HCT116 (cell line): ENCODE results near the gene SUSD6. TPM values are rescaled to one million over a fixed set of nuclear protein-coding genes. Genes with fewer than 3 reads are reported as not detected.

Experiments used
- ATAC-seq: fragments of 200-7000 bp; cut with Tn5 transposase; 2 replicates; pipeline ENCODE4 v1.9.1; 2020; ENCODE audit warnings: mild to moderate bottlenecking, moderate library complexity
- BruUV-seq: library from RNA; stranded (reverse); fragments of 400-500 nt; replicated peaks from 2 replicates; lab custom pipeline; 2021; lab: Mats Ljungman, UMichigan
- CTCF ChIA-PET: fragments of 300-600 bp; sonication (Branson Sonifier 250); formaldehyde crosslinking; loops from one replicate; lab custom pipeline; 2021; ENCODE audit warnings: antibody characterized with exemption; lab: Charles Lee
- POLR2A ChIA-PET: fragments of 300-600, 350-600 bp; sonication (Branson Sonifier 250); formaldehyde crosslinking; loops from one replicate; lab custom pipeline; 2021; ENCODE audit warnings: antibody characterized with exemption; lab: Charles Lee
- RAD21 ChIA-PET, 2 experiments: fragments of 300-600 bp; sonication (Branson Sonifier 250); formaldehyde crosslinking; loops; one replicate each; lab custom pipeline; 2023; ENCODE audit warnings: low total read pairs in 2 of 2; ENCODE audit not compliant: uncharacterized antibody in 2 of 2, unreplicated experiment in 2 of 2, low non-redundant PET in 1 of 2; lab: Charles Lee
- DNase-seq: peaks from one replicate; pipeline ENCODE4 v3.0.0-alpha.2; 2010; ENCODE audit warnings: low read depth, low spot score
- H2AFZ ChIP-seq: fragments of 200-600 bp; shearing (Covaris generic), sonication (generic); 2 replicates; pipeline ENCODE4 v1.6.1; 2017; ENCODE audit warnings: low read depth, mixed run types, mixed read lengths, antibody characterized with exemption, low read length; ENCODE audit not compliant: poor library complexity, severe bottlenecking
- H3K27ac ChIP-seq: 2 replicates; pipeline ENCODE4 v1.5.1; 2012; ENCODE audit warnings: low read depth, low read length
- H3K27me3 ChIP-seq: fragments of 200-600 bp; sonication (generic); 2 replicates; pipeline ENCODE4 v1.6.1; 2016; ENCODE audit warnings: mixed run types, low read length, mixed read lengths; ENCODE audit not compliant: insufficient read depth
- H3K36me3 ChIP-seq, 2 experiments: fragments of 200-500 bp in 1 of 2; fragments of 200-600 bp in 1 of 2; sonication (Bioruptor generic) in 1 of 2; sonication (generic) in 1 of 2; 2 replicates each; pipeline versions ENCODE4 v1.5.1 to v1.6.1; 2014 to 2016; ENCODE audit warnings: low read length in 2 of 2, inconsistent platforms in 1 of 2, mixed read lengths in 1 of 2, mixed run types in 1 of 2; ENCODE audit not compliant: insufficient read depth in 2 of 2, control insufficient read depth in 1 of 2
- H3K4me1 ChIP-seq, 2 experiments: fragments of 200-600 bp in 1 of 2; sonication (generic) in 1 of 2; 2 replicates each; pipeline versions ENCODE4 v1.5.1 to v1.6.1; 2012 to 2017; ENCODE audit warnings: low read length in 2 of 2, inconsistent platforms in 1 of 2, mild to moderate bottlenecking in 1 of 2, mixed read lengths in 1 of 2, mixed run types in 1 of 2, moderate library complexity in 1 of 2; ENCODE audit not compliant: insufficient read depth in 2 of 2, control insufficient read depth in 1 of 2
- H3K4me2 ChIP-seq: fragments of 200-600 bp; sonication (generic); 2 replicates; pipeline ENCODE4 v1.6.1; 2017; ENCODE audit warnings: mixed run types, low read length, mixed read lengths
- H3K4me3 ChIP-seq, 2 experiments: fragments of 200-600 bp in 1 of 2; sonication (generic) in 1 of 2; replicated peaks in 1 of 2; 2 replicates each; pipeline ENCODE4 v1.5.1; 2011 to 2016; ENCODE audit warnings: low read length in 2 of 2, control low read depth in 1 of 2, low read depth in 1 of 2, mild to moderate bottlenecking in 1 of 2, mixed read lengths in 1 of 2, mixed run types in 1 of 2
- H3K79me2 ChIP-seq: fragments of 200-600 bp; sonication (generic); 2 replicates; pipeline ENCODE4 v1.6.1; 2017; ENCODE audit warnings: mild to moderate bottlenecking, mixed run types, low read length, moderate library complexity, mixed read lengths; ENCODE audit not compliant: insufficient read depth
- H3K9ac ChIP-seq: fragments of 200-600 bp; sonication (generic); 2 replicates; pipeline ENCODE4 v1.6.1; 2016; ENCODE audit warnings: low read length, mixed read lengths
- H3K9me2 ChIP-seq: fragments of 200-600 bp; sonication (generic), shearing (Covaris generic); 2 replicates; pipeline ENCODE4 v1.6.1; 2017; ENCODE audit warnings: mixed run types, mild to moderate bottlenecking, moderate library complexity; ENCODE audit not compliant: insufficient read depth
- H3K9me3 ChIP-seq, 2 experiments: fragments of 200-500 bp in 1 of 2; fragments of 200-600 bp in 1 of 2; sonication (Bioruptor generic) in 1 of 2; sonication (generic) in 1 of 2; 2 replicates each; pipeline ENCODE4 v1.6.1; 2014 to 2017; ENCODE audit warnings: low read length in 2 of 2, mixed read lengths in 2 of 2, inconsistent platforms in 1 of 2, low read depth in 1 of 2, mild to moderate bottlenecking in 1 of 2, mixed run types in 1 of 2, moderate library complexity in 1 of 2; ENCODE audit not compliant: control insufficient read depth in 1 of 2, insufficient read depth in 1 of 2
- H4K20me1 ChIP-seq: fragments of 200-600 bp; sonication (generic), shearing (Covaris generic); 2 replicates; pipeline ENCODE4 v1.6.1; 2017; ENCODE audit warnings: mixed run types, mild to moderate bottlenecking, moderate library complexity; ENCODE audit not compliant: insufficient read depth
- CEBPB ChIP-seq: IDR thresholded peaks from 2 replicates; pipeline ENCODE4 v1.6.1; 2012; ENCODE audit warnings: low read depth
- ELF1 ChIP-seq: IDR thresholded peaks from 2 replicates; pipeline ENCODE4 v1.6.1; 2012; ENCODE audit warnings: low read depth, borderline replicate concordance
- EZH2phosphoT487 ChIP-seq: fragments of 200-600 bp; IDR thresholded peaks from 2 replicates; pipeline ENCODE4 v1.6.1; 2018; ENCODE audit warnings: antibody characterized with exemption, borderline replicate concordance
- FOSL1 ChIP-seq: IDR thresholded peaks from 2 replicates; pipeline ENCODE4 v1.6.1; 2012; ENCODE audit warnings: low read depth
- JUND ChIP-seq: IDR thresholded peaks from 2 replicates; pipeline ENCODE4 v1.6.1; 2012
- POLR2A ChIP-seq: IDR thresholded peaks from 2 replicates; pipeline ENCODE4 v1.7.0; 2011; ENCODE audit warnings: borderline replicate concordance; ENCODE audit not compliant: insufficient read depth, insufficient read length; ENCODE audit errors: extremely low read depth
- POLR2AphosphoS5 ChIP-seq: IDR thresholded peaks from 2 replicates; pipeline ENCODE4 v1.6.1; 2011; ENCODE audit warnings: mild to moderate bottlenecking, low read depth, low read length, moderate library complexity
- RAD21 ChIP-seq: IDR thresholded peaks from 2 replicates; pipeline ENCODE4 v1.6.1; 2012; ENCODE audit warnings: low read depth, mild to moderate bottlenecking
- SIN3A ChIP-seq: IDR thresholded peaks from 2 replicates; pipeline ENCODE4 v1.6.1; 2012; ENCODE audit warnings: low read depth
- SP1 ChIP-seq: IDR thresholded peaks from 2 replicates; pipeline ENCODE4 v1.6.1; 2012; ENCODE audit warnings: low read depth
- SRF ChIP-seq: IDR thresholded peaks from 2 replicates; pipeline ENCODE4 v1.6.1; 2012; ENCODE audit warnings: low read depth
- TCF7L2 ChIP-seq: IDR thresholded peaks from 2 replicates; pipeline ENCODE4 v1.7.0; 2011; ENCODE audit warnings: borderline replicate concordance, inconsistent platforms; ENCODE audit not compliant: insufficient read depth, insufficient read length; ENCODE audit errors: extremely low read depth
- YY1 ChIP-seq: IDR thresholded peaks from 2 replicates; pipeline ENCODE4 v1.6.1; 2011; ENCODE audit warnings: low read length, low read depth, moderate library complexity, mild to moderate bottlenecking; ENCODE audit not compliant: insufficient replicate concordance; ENCODE audit errors: extremely low read depth
- ZFX ChIP-seq: fragments of 450-650 bp; IDR thresholded peaks from 2 replicates; pipeline ENCODE4 v1.6.1; 2017
- ZNF274 ChIP-seq: fragments of 200-500 bp; sonication (Bioruptor generic); IDR thresholded peaks from 2 replicates; pipeline ENCODE4 v1.6.1; 2014; ENCODE audit warnings: mild to moderate bottlenecking, low read depth, low read length, inconsistent platforms
- intact Hi-C: fragments of 100-400 bp; cut with micrococcal nuclease; formaldehyde crosslinking; loops from 2 replicates; pipeline ENCODE4 v1.10.0; 2022
- total RNA-seq: library from RNA; stranded (reverse); gene quantifications from one replicate; pipeline ENCODE4 v1.2.1, GENCODE V29; 2021; ENCODE audit not compliant: unreplicated experiment
- TF ChIP-seq, protein P1 (sequence below): IDR thresholded peaks from 2 replicates; pipeline ENCODE4 v1.6.1; 2011; ENCODE audit warnings: mild to moderate bottlenecking, low read length, moderate library complexity; ENCODE audit not compliant: insufficient replicate concordance; ENCODE audit errors: extremely low read depth
- TF ChIP-seq, protein P2 (sequence below): IDR thresholded peaks from 2 replicates; pipeline ENCODE4 v1.6.1; 2012
- TF ChIP-seq, protein P3 (sequence below): IDR thresholded peaks from 2 replicates; pipeline ENCODE4 v1.6.1; 2012; ENCODE audit warnings: low read depth
- TF ChIP-seq, protein P4 (sequence below), 3 experiments: fragments of 200-600 bp in 1 of 3; sonication (generic) in 1 of 3; IDR thresholded peaks in 2 of 3; conservative IDR thresholded peaks in 1 of 3; 2 replicates each; pipeline ENCODE4 v1.5.1; 2012 to 2017; ENCODE audit warnings: low read depth in 2 of 3, low read length in 2 of 3, antibody characterized with exemption in 1 of 3, borderline replicate concordance in 1 of 3, control low read depth in 1 of 3, mild to moderate bottlenecking in 1 of 3, mixed read lengths in 1 of 3, mixed run types in 1 of 3, moderate library complexity in 1 of 3; ENCODE audit not compliant: insufficient read depth in 1 of 3
- TF ChIP-seq, protein P5 (sequence below): IDR thresholded peaks from 2 replicates; pipeline ENCODE4 v1.6.1; 2012

SUSD6 gene
- total RNA-seq, 1 experiment from 2014 or later, result 6.4 TPM

DNA sequence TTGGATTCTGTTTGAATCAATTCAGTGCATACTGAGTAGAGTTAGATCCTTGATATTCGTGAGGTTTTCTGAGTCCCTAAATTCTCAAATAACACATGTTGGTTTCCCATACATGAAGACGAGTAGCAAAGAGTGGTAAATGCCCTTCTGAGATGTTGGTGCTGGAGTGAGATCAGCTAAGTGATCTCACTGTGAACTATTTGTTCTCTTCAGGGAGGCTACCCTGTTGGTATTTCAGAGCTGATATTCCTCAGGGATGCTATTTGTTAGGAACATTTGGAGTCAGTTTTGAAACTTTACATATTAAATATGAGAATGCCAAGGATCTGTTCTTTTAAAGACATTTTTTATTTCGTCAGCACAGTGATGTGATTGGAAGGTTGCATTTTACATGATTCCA is 54.7 kb downstream of the SUSD6 start:
- H3K27ac ChIP-seq, result no peak overlapping the region
- H3K79me2 ChIP-seq, result no peaks in the 10 kb centered on the region
- no peaks in the 10 kb centered on the region for H3K27me3 ChIP-seq
- H3K4me3 ChIP-seq, result no peak overlapping the region
- H3K9me2 ChIP-seq, result no peaks in the 10 kb centered on the region
- TF ChIP-seq ELF1 (no peak), ZFX (no peak), SRF (no peak), POLR2A (no peak), FOSL1 (no peak), POLR2AphosphoS5 (no peak), SP1 (no peak), TCF7L2 (no peak), YY1 (no peak), CEBPB (no peak), RAD21 (no peak), ZNF274 (no peak), JUND (no peak), EZH2phosphoT487 (no peak), SIN3A (no peak)
- TF ChIP-seq, protein P1, sequence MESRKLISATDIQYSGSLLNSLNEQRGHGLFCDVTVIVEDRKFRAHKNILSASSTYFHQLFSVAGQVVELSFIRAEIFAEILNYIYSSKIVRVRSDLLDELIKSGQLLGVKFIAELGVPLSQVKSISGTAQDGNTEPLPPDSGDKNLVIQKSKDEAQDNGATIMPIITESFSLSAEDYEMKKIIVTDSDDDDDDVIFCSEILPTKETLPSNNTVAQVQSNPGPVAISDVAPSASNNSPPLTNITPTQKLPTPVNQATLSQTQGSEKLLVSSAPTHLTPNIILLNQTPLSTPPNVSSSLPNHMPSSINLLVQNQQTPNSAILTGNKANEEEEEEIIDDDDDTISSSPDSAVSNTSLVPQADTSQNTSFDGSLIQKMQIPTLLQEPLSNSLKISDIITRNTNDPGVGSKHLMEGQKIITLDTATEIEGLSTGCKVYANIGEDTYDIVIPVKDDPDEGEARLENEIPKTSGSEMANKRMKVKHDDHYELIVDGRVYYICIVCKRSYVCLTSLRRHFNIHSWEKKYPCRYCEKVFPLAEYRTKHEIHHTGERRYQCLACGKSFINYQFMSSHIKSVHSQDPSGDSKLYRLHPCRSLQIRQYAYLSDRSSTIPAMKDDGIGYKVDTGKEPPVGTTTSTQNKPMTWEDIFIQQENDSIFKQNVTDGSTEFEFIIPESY, result no peak
- TF ChIP-seq, protein P2, sequence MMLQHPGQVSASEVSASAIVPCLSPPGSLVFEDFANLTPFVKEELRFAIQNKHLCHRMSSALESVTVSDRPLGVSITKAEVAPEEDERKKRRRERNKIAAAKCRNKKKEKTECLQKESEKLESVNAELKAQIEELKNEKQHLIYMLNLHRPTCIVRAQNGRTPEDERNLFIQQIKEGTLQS, result no peak
- TF ChIP-seq, protein P3, sequence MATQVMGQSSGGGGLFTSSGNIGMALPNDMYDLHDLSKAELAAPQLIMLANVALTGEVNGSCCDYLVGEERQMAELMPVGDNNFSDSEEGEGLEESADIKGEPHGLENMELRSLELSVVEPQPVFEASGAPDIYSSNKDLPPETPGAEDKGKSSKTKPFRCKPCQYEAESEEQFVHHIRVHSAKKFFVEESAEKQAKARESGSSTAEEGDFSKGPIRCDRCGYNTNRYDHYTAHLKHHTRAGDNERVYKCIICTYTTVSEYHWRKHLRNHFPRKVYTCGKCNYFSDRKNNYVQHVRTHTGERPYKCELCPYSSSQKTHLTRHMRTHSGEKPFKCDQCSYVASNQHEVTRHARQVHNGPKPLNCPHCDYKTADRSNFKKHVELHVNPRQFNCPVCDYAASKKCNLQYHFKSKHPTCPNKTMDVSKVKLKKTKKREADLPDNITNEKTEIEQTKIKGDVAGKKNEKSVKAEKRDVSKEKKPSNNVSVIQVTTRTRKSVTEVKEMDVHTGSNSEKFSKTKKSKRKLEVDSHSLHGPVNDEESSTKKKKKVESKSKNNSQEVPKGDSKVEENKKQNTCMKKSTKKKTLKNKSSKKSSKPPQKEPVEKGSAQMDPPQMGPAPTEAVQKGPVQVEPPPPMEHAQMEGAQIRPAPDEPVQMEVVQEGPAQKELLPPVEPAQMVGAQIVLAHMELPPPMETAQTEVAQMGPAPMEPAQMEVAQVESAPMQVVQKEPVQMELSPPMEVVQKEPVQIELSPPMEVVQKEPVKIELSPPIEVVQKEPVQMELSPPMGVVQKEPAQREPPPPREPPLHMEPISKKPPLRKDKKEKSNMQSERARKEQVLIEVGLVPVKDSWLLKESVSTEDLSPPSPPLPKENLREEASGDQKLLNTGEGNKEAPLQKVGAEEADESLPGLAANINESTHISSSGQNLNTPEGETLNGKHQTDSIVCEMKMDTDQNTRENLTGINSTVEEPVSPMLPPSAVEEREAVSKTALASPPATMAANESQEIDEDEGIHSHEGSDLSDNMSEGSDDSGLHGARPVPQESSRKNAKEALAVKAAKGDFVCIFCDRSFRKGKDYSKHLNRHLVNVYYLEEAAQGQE, result no peak
- TF ChIP-seq, protein P4, sequence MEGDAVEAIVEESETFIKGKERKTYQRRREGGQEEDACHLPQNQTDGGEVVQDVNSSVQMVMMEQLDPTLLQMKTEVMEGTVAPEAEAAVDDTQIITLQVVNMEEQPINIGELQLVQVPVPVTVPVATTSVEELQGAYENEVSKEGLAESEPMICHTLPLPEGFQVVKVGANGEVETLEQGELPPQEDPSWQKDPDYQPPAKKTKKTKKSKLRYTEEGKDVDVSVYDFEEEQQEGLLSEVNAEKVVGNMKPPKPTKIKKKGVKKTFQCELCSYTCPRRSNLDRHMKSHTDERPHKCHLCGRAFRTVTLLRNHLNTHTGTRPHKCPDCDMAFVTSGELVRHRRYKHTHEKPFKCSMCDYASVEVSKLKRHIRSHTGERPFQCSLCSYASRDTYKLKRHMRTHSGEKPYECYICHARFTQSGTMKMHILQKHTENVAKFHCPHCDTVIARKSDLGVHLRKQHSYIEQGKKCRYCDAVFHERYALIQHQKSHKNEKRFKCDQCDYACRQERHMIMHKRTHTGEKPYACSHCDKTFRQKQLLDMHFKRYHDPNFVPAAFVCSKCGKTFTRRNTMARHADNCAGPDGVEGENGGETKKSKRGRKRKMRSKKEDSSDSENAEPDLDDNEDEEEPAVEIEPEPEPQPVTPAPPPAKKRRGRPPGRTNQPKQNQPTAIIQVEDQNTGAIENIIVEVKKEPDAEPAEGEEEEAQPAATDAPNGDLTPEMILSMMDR (IDR thresholded peaks at IDR 0.05 in 2 of 3, conservative IDR thresholded peaks at IDR 0.05 in 1 of 3; ENCODE audit: borderline replicate concordance in 1 of 3, insufficient read depth in 1 of 3, low read depth in 2 of 3, low read length in 2 of 3), result no peak
- TF ChIP-seq, protein P5, sequence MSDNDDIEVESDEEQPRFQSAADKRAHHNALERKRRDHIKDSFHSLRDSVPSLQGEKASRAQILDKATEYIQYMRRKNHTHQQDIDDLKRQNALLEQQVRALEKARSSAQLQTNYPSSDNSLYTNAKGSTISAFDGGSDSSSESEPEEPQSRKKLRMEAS, result no peak
- no peaks in the 10 kb centered on the region for H4K20me1 ChIP-seq
- DNase-seq, result no peak
- no peak for ATAC-seq
- no peaks in the 10 kb centered on the region for H3K4me1 ChIP-seq
- RAD21 ChIA-PET, result no interaction called here
- no peak overlapping the region for H3K9ac ChIP-seq
- intact Hi-C loops, result no loop called here
- no peak overlapping the region for H3K4me2 ChIP-seq
- POLR2A ChIA-PET, result no interaction called here
- CTCF ChIA-PET, result no interaction called here
- no peak overlapping the region for H2AFZ ChIP-seq
- no peaks in the 10 kb centered on the region for H3K36me3 ChIP-seq
- no peaks in the 10 kb centered on the region for H3K9me3 ChIP-seq
- BruUV-seq, result no TSS peak
